ENCODE data around the gene IGSF21. TPM values are rescaled to one million over a fixed set of nuclear protein-coding genes. Genes with fewer than 3 reads are reported as not detected.

Gene IGSF21
- total RNA-seq, 1 experiment from 2014 or later, result 5.2 TPM

DNA sequence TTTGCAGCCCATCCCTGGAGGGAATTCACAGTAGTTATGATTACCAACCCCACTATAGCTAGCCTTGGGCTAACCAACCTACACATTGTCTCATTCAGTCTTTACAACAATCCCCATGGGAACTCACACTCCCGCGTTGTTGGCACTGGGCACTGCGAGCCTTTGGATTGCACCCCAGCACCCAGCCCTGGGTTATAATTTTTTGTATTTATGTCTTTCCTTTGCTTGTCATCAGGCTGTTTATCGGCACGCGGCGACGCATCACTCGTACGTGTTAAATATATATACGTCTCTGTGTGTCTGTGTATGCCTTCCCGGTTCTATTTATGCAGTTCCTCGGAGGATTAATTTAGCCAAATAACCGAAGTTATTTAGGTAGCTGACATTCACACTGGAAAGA lies 47.2 kb upstream of the IGSF21 start:
- Histone ChIP-seq H3K23ac (ENCODE audit: insufficient read length, low read depth, low read length) (no peak overlapping the region), H2BK12ac (ENCODE audit: insufficient read length, low read depth, low read length) (no peak overlapping the region), H3K9me3 (ENCODE audit: control insufficient read depth, low read depth, low read length) (no peaks in the 10 kb centered on the region), H3K27ac (ENCODE audit: insufficient read length, low read depth, low read length) (no peak overlapping the region), H2BK15ac (ENCODE audit: low read depth, low read length) (no peak overlapping the region), H3K23me2 (ENCODE audit: insufficient read length, low read depth, low read length, poor library complexity, severe bottlenecking) (no peaks in the 10 kb centered on the region), H3K79me2 (ENCODE audit: insufficient read depth, low read length) (no peaks in the 10 kb centered on the region), H3K79me1 (ENCODE audit: insufficient read depth, low read depth, low read length, poor library complexity, severe bottlenecking) (no peaks in the 10 kb centered on the region), H2AK5ac (ENCODE audit: insufficient read length, low read length) (no peak overlapping the region), H4K8ac (replicated peaks; ENCODE audit: insufficient read length, low read depth, low read length) (no peak overlapping the region), H4K20me1 (ENCODE audit: control insufficient read depth, insufficient read depth, insufficient read length) (no peaks in the 10 kb centered on the region), H3K56ac (ENCODE audit: insufficient read length, low read depth, low read length) (no peak overlapping the region), H3K4me2 (ENCODE audit: insufficient read depth, insufficient read length, low read length) (no peak overlapping the region), H3K4me1 (ENCODE audit: insufficient read depth, low read length) (no peaks in the 10 kb centered on the region), H3K14ac (ENCODE audit: insufficient read depth, low read length) (no peak overlapping the region), H3K4ac (ENCODE audit: low read depth, low read length) (no peak overlapping the region), H2BK120ac (ENCODE audit: low read depth, low read length, poor library complexity, severe bottlenecking) (no peak overlapping the region), H2BK20ac (ENCODE audit: low read depth, low read length, poor library complexity, severe bottlenecking) (no peak overlapping the region), H3T11ph (ENCODE audit: low read length) (no peak overlapping the region), H2AFZ (ENCODE audit: low read length) (no peak overlapping the region), H2BK5ac (ENCODE audit: insufficient read length, low read length) (no peak overlapping the region), H3K27me3 (ENCODE audit: insufficient read depth, low read length) (no peaks in the 10 kb centered on the region; the same call in 1 of the 2 replicates), H3K18ac (ENCODE audit: insufficient read length, low read depth, low read length) (no peak overlapping the region), H4K5ac (ENCODE audit: insufficient read length, low read depth, low read length) (no peak overlapping the region), H3K9ac (ENCODE audit: extremely low read depth, insufficient read length, low read length) (no peak overlapping the region), H4K91ac (ENCODE audit: insufficient read length, low read depth, low read length) (no peak overlapping the region)
- Mint-ChIP-seq H3K36me3 (ENCODE audit: insufficient read depth in 1 of 3, low read depth in 3 of 3) (no peaks in the 10 kb centered on the region), H3K27me3 (ENCODE audit: low read depth) (peaks cover 57% of the 10 kb centered on the region), H3K4me3 (no peak overlapping the region), H3K9me3 (no peaks in the 10 kb centered on the region; a peak in 1 of 5 replicates), H3K27ac (no peak overlapping the region), H3K4me1 (peaks cover 10 to 19% of the 10 kb centered on the region in 2 experiments; a peak in 3 of 4 replicates)
- TF ChIP-seq, protein P1, sequence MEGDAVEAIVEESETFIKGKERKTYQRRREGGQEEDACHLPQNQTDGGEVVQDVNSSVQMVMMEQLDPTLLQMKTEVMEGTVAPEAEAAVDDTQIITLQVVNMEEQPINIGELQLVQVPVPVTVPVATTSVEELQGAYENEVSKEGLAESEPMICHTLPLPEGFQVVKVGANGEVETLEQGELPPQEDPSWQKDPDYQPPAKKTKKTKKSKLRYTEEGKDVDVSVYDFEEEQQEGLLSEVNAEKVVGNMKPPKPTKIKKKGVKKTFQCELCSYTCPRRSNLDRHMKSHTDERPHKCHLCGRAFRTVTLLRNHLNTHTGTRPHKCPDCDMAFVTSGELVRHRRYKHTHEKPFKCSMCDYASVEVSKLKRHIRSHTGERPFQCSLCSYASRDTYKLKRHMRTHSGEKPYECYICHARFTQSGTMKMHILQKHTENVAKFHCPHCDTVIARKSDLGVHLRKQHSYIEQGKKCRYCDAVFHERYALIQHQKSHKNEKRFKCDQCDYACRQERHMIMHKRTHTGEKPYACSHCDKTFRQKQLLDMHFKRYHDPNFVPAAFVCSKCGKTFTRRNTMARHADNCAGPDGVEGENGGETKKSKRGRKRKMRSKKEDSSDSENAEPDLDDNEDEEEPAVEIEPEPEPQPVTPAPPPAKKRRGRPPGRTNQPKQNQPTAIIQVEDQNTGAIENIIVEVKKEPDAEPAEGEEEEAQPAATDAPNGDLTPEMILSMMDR (conservative IDR thresholded peaks at IDR 0.05), result no peak
- no CpG with 5 or more reads among the region's 14 CpGs for WGBS (ENCODE audit: extremely low coverage, insufficient read length, low lambda C conversion rate)
- no peak for DNase-seq

All from H9 (cell line).